NCI-H82 (cell line): Measurements from ENCODE around the gene IGIP.
A peak's percentile ranks its signal among the peaks of the same experiment; 100 is the strongest.

ENCODE experiments used
- DNase-seq: peaks from one replicate; lab custom pipeline; 2025; lab: John Stamatoyannopoulos, UW

IGIP gene

DNA sequence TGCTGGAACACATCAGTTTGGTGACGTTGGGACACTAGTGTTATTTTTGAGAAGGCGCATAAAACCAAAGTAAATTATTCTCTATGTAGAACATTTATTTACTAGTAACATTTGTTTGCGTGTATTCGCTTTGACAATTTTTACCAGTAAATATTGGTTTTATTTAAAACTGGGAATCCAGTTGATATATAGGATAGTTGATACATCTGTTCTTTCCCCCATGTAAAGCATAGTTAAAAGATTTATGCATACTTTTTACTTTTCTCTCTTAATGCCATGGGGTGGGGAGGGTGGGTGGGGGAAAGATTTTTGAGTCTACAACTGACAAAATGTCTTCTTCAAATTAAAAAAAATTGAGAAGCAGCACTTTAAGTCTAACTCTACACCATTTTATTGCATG is at the start of gene IGIP:
Gene IGIP (plus strand): TSS at position 301 of the 400 bp plus-strand sequence. CDS start 2,540 bp downstream, outside the sequence.
- no peak for DNase-seq

DNA sequence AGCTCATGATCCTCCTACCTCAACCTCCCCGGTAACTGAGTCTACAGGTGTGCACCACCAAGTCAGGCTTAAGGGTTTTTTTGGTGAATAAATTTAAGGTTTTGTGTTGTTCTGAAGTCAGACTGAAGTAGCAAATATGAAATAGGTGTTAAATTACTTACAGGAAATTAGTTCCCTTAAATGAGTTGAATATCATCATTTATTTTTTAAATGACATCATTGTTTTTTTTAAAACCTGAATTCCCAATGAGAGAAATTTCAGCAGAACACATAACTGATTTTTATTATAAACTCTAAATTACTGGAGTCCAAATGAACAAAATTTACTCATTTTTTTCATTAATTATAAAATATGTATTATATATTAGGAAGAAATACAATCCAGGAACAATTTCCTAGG is 49.6 kb upstream of the IGIP start:
- DNase-seq, result no peak

DNA sequence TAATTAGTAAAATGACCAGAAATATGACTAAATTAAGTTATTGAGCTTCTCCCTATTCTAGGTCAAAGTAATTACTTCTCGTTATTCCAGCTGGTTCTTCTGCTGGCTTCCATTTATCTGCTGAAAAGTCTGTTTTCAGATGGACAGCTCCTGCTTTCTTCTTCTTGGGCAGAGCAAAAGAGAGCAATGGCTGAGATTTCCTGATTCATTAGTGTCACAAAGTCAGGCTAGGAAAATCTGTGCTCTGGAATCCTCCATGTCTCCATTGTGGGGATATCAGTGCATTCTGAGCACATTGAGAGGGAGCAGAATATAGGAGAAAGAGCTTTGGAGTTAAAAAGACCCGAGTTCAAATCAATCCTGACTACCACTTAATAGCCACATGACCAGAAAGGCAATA is 48.9 kb upstream of the IGIP start:
- no peak for DNase-seq

DNA sequence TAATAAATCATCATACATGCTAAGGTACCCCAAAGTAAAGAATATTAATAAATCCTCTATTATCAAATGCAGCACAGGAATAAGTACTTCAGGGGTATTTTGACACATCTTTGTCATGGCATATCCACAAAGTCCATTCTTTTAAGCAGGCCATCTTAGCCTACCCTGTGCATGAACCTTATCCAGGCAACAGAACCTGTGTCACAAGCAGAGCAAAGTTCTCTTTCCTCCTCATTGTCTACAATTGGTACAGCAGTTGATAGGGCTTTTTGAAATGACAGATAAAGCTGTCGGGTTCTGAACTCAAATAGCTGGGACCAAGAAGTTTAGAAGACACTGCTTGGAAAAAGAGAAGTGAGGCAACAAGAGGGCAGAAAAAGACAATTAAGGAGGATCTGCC is 42.6 kb upstream of the IGIP start:
- DNase-seq, result no peak

DNA sequence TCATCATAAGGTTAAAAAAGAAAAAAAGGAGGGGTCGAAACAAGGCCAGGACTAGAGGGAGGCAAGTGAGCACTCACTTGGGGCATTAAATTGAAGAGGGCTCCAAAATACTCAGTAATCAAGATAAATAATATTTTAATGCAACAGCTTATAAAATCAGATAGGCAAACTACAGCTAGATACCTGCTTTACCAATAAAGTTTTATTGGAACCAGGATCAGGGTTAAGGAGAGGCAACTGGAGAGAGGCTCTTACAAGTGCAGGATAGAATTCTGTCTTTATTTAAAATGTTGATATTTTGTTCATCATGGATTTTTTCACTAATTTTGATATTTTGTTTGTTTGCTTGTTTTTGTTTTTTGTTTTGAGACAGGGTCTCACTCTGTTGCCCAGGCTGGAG is 42.1 kb upstream of the IGIP start:
- DNase-seq, result no peak

DNA sequence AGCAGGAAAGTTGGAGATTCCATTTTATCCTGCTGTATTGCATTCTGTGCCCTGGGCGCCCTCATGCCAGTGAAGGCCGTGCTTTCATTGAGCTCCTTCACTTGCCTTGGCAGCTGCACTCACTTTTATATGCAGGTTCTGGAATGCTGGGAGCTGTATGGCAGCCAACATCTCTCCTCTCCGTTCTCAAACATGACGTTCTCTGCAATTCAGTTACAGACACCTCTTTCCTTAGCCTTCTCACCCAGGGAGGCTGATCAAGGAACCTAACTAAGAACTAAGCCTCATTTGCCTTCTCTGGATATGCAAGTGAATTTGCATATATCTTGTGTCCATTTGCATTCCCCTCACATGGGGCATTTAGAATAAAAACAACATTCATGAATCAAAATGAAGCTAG is 41.2 kb upstream of the IGIP start:
- no peak for DNase-seq

DNA sequence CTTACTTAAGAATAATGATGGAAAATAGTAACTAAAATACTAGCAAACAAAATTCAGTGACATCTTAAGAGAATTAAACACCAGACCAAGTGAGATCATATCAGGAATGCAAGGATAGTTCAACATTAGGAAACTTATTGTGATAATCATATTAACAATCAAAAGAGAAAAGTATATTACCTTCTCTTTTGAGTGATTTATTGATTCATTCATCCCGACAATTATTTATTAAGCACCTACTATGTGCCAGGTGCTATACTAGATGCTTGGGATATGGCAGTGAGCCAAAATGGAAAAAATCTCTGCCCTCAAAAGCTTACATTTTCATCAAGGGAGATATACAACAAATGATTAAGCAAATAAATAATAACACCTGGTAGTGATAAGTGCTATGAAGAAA is 35.5 kb upstream of the IGIP start:
- DNase-seq, result no peak

DNA sequence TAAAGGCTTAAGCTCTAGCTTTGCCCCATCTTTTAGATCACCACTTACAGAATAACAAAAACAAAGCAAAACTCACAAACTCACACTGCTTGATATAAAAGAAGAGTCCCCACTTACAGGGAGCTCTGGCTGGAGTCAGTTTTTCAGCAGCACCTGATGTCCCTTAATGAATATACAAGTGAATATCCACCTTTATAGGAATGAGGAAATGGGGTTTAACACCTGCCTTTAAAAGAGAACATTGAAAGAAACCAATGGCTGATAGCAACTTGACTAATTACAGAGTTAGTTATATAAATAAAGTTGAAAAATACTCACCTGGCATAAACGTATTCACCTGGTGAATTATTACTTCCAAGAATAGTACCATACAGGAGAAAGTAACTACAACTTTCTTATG is 32.6 kb upstream of the IGIP start:
- DNase-seq, result no peak

DNA sequence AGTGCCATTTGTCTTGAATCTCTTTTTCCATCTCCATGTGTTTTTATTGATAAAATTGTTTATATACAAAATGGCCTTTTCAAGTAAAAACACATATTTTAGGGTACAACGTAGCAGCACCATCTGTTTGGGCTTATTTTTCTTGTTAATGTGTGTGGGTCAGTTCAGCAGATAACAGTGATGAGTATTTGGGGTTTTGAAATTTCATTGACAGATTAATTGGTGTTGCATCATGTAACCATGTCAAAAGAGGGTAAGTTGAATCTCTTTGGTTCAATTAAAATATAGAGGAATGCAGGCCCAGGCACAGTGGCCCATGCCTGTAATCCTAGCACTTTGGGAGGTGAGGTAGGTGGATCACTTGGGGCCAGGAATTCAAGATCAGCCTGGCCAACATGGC is 31.9 kb upstream of the IGIP start:
- DNase-seq, result no peak

DNA sequence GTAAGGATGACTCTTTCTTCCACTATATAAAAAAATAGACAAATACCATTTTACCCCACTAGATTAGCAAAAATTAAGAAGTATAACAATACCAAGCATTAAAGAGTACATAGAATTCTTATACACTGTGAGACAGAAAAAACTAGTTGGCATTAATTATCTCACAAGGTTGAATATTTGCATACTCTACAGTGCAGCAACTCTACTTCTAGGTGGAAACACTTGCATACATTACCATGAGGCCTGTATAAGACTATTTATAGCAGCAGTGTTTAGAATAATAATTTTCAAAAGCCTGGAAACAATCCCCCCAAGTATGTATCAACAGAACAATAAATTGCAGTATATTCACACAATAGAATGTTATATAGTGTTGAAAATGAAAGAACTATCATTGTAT is 30.8 kb upstream of the IGIP start:
- no peak for DNase-seq

DNA sequence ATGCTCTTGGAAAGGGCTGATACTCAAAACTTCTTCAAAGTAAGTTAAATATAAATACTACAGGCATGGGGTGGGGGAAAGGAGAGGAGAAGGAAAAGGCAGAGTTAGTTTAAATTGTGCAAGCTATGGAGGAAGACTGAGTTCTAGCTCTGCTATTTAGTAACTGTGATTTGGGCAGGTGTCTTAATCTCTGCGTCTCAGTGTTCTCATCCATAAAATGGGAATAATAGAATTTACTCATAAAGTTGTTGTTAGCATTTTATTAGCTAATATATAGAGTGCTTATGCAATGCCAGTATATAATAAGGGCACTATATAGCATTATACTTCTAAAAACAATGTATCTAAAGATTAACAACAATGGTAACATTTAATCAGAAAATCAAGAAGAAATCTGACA is 24.6 kb upstream of the IGIP start:
- DNase-seq, result no peak

DNA sequence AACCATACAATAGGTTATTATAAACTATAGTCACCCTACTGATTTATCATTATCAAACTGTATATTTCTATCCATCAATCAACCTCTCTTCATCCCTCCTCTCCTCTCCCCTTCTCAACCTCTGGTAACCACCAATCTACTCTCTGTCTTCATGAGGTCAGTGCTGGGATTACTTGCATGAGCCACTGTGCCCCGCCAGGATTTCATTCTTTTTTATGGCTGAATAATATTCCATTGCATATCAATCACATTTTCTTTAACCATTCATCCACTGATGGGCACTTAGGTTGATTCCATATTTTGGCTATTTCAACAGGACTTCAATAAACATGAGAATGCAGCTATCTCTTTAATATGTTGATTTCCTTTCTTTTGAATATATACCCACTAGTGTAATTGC is 22.6 kb upstream of the IGIP start:
- no peak for DNase-seq

DNA sequence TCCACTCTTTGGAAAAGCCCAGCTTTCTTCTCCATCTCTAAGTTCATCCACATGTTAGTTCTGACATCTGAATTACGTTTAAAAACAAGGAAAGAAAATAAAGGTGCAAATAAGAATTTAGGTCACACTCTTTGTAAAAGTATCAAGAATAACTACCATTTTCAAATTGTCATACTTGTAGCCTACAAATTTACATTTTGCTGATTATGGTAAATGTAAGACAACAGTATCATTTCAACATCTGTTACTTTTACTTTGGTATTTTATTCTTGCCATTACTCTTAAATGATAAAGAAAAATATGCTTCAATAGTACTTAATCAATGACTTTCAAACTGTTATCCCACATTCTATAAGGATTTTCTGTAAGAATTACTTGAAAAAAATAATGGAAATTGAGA is 21.6 kb upstream of the IGIP start:
- no peak for DNase-seq

DNA sequence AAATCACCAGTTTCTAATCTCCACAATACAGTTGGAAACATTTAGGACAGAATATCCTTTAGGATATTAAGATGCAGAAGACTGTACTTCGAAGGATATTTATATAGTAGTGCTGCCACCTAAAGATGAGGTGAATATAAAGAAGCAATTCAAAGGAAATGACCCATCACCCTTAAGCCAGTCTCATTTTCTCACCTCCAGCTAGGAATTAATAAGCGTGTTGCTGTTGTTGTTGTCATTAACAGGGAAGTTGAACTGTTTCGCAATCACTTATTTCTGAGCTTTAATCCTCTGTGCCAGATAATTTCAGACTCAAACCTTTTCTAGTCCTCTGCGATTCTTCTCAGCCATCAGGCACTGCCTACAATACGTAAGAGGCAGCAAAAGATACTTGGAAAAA is 19.6 kb upstream of the IGIP start:
- peak; percentile 36 for DNase-seq

DNA sequence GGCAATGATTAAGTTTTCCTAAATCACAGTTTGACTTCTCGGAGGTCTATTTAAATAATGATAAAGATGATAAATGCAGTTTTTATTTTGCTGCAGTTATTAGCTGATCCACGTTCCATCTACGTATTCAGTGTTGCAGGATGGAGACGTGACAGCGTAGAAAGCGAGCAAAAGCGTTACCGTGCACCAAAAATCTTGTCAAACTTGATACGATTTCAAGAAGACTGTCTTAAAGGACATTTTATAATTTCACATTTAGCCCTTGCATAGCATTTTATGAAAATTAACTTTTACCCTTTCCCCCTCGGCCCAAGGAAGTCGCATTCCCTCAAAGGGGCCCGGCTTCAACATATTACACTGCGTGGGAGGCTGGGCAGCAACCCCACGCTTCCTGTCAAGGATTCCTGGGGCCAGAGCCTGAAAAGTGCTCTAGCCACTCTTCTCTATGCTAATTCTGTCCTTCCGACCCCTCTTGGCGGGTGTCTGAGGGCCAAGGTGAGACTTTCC is 18.9 kb upstream of the IGIP start:
- no peak for DNase-seq

DNA sequence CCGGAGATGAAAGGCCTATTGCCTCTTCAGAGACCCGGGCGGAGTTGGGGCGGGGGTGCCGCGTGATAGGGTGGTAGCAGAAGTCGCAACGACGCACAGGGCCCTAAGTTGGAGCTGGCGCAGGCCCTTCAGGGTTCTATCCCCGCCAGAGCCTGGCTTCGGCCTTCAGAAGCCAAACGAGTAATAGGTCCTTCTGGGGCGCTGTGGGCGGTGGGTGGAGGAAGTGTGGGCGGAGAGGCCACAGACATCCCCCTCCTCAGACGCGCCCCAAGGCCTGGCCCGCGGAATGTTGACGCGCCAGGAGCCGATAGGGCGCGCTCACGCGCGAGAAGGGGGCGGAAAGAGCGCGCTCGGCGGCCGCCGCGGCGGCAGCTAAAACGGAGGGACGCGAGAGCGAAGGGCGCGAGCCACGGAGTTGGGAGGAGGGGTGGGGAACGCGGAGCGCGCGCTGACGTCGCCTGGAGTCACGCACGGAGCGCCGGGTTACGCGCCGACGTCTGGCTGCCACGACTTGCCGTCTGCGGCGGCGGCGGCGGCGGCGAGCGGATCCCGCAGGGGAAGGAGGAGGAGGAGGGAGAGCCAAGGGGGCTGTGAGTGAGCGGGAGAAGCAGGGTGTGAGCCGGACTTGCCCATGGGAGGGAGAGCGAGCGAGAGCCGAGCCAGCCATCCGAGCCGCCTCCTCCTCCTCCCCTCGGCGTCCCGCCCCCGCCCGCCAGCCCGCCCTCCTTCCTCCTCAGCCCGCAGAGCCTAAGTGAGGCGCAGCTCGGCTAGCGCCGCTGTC is 18.2 kb upstream of the IGIP start:
- DNase-seq, result peak; percentile 95

DNA sequence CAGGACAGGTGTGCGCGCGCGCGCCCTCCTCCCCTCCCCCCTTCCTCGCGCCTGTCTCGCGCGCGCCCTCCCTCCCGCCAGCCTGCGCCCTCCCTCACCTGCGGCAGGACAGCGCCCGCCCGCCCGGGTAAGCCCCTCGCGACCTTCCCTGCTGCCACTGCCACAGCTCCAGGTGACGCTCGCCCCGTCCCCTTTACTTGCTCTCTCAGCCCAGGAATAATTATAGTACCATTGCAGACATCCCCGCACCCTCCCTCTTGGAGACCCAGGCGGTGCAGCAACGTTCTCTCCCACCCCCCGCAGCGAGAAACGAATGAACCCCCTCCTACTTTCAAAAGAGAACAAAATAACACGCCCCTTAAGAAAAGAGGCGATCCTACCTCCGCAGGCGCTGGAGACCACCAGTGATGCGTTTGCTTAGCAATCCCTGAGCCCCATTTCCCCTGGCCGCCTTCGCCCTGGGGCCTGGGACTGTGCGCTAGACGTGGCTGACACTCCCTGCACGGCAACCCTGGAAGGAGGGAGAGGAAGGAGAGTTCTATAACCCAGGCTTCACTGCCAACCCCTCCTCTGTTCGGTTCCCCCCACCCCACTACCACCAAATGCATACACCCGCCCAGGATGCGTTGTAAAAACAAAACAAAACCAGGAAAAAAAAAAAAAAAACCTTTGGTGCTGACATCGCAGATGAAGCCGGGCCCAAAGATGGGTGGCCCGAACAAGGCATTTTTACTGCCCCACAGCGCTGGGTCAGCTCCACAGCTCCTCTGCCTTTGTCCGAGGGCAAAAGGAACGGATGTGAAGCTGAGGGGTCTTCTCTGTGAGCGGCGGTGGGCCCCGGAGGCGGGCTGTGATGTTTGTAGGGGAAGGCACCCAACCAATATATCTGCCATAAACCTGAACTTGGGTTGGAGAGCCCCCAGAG is 17.4 kb upstream of the IGIP start:
- DNase-seq, result peak; percentile 68

DNA sequence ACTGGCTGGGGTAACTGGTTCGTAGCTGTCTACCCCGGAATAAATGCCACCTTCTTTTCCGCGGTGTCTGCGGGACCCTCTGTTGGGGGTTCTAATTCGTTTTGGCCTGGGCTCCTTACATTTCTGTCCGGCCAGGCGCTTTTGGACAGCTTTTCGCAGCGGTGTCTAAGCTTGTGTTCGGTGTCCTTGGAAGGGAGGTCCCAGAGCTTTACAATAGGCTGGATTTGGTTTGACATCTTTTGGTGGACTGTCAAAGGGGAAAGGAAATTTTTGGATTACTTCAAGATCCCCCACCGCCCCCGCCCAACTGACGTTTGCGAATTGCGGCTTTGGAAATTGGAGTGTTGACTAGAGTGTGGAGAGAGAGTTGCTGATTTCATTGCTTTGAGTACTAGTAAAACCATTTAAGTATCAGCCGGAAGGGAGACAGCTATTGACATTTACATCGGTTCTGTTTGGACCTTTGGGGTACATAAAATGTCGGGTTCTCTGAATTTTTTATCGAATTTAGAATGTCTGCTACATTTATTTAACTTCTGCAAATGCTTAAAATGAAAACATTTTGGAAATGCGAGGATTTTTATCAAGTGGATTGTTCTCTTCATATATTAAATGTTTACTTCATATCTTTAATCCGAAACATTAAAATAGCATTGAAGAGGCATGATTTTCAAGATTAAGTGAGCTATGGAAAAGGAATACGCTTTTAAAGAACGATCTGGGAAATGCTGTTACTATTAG is 16.5 kb upstream of the IGIP start:
- DNase-seq, result peak; percentile 36

DNA sequence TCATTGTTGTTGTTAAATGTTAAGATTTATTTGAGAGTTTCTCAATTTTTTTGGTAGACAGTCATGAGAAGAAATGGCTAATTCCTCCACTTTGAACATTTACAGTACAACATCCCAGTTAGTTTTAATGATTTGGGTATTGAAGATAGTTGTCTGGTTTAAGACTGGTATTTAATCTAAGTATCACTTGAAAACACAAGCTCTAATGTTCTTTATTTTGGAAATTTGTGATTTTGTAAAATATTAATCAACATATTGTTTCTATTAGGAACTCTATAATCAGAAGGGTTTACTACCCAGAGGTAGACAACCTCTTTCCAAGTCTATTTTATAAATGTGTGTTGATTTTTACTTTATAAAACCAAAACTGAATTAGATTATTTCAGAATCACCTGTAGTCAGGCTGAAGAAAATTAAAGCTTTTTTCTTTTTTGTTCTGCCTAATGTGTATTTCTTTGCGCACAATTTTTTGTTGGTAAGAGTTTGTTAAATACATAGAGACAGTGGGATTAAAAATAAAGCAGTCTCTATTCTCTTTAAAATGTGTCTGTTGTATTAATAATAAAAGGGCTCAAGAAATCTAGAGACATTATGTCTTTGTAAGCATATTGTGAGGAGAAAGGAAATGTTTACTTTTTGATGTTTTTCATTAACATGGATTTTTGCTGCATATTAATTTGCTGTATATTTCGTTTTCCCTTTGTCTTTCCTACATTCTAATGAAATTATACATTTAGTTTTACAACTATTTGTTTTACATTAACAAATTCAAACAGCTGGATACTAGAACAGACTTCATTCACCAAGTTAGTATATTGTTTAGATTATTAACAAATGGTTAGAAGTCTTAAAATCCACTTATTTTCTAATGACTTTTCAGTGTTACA is 15.7 kb upstream of the IGIP start:
- no peak for DNase-seq

DNA sequence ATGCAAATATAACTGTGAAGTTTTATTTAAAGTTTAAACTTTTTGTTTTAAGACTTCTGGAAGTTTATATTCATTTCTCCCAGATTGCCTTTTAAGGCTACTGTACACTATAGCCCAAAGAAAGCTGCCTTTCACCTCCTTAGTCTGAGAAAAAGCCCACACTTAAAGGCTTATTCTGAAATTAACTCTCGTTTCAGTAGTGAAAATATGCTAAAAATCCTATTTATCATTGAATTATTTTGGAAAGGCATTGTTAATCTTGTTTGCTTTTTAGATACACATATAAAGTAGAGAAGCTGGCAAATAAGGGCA is 15.1 kb upstream of the IGIP start:
- no peak for DNase-seq

DNA sequence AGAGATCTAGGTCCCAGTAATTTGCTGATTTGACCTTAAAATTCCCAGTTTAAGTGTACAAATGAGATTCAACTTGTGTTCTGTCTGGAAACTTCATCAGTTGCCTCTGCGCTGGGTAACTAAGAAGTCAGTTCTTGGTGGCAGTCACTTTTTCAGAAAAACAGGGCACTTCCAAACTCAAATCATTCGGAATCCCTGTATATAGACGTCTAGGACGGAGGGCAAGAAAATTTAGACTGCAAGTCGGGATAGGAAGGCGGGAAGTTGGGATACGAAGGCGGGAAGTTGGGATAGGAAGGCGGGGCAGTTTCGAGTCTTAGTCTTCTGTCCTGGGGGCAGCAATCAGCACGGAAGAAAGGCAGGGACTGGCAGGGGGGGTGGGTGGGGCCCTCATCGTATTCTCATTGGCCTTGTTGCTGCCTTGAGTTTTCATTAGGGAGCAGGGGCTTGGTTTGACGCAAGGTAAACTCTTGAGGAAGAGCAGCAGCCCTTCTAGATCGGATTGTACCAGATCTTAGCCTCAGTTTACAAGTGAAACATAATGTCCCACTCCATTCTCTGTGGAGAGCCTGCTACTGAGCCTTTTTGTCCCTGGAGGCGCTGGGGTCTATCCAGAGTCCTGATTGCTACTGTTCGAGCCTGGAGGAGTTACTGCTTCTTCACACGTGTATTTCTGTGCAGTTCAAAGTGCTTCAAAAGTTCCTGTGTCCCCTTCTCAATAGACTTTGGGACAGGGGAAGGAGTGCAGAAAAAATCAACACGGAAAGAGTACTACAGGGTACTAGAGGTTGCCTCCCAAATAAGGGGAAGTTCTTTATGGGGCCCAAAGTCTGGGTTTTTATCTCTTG is 14.5 kb upstream of the IGIP start:
- peak; percentile 17 for DNase-seq
